Activated gamma-delta T cell (primary cell): ENCODE data around the gene CLCC1.
"Not testable (repeated sequence)": the region's sequence is repeated elsewhere in the genome, so short reads cannot be mapped to it uniquely, and the experiment has no call there.

Source experiments
- DNase-seq: peaks from one replicate; lab custom pipeline; 2025; lab: John Stamatoyannopoulos, UW
- total RNA-seq, 2 donors: gene quantifications; one replicate each; lab custom pipeline; 2026; lab: John Stamatoyannopoulos, UW

CLCC1 gene
- total RNA-seq, result 37.2 to 39.4 reads per million in 2 donors

- peak; percentile 94 for DNase-seq
These were observed at the start of gene CLCC1 for GRCh38 chr1:108963052-108963686. CLCC1 (minus strand) TSS chr1:108963484; CDS start chr1:108950437, 13,047 bp downstream.

- DNase-seq, result no peak
These were observed 48.1 kb upstream of the CLCC1 start for GRCh38 chr1:109011335-109011734.

GRCh38 chr1:108996622-108997021 is 33.3 kb upstream of the CLCC1 start:
- DNase-seq, result not testable (repeated sequence)

- no peak for DNase-seq
These were observed 19.8 kb upstream of the CLCC1 start for GRCh38 chr1:108983114-108983513.

GRCh38 chr1:108976658-108977057 is 13.4 kb upstream of the CLCC1 start:
- no peak for DNase-seq

GRCh38 chr1:108972951-108973350 is 9.7 kb upstream of the CLCC1 start:
- no peak for DNase-seq

- DNase-seq, result no peak
These were observed 6.1 kb upstream of the CLCC1 start for GRCh38 chr1:108969346-108969745.

GRCh38 chr1:108962681-108963051 is 618 bp downstream of the CLCC1 start:
- DNase-seq, result no peak

- DNase-seq, result no peak
These were observed 1.4 kb downstream of the CLCC1 start for GRCh38 chr1:108961752-108962486.

GRCh38 chr1:108961198-108961597 is 2.1 kb downstream of the CLCC1 start:
- no peak for DNase-seq

- no peak for DNase-seq
These were observed 2.6 kb downstream of the CLCC1 start for GRCh38 chr1:108960719-108961118.

- no peak for DNase-seq
These were observed 5.4 kb downstream of the CLCC1 start for GRCh38 chr1:108957888-108958287.

- no peak for DNase-seq
These were observed 7.4 kb downstream of the CLCC1 start for GRCh38 chr1:108955881-108956280.

- DNase-seq, result no peak
These were observed 8.2 kb downstream of the CLCC1 start for GRCh38 chr1:108955111-108955510.

GRCh38 chr1:108953452-108953851 is 9.8 kb downstream of the CLCC1 start:
- no peak for DNase-seq

GRCh38 chr1:108951242-108951641 is 12.0 kb downstream of the CLCC1 start:
- DNase-seq, result no peak

- no peak for DNase-seq
These were observed 14.2 kb downstream of the CLCC1 start for GRCh38 chr1:108949044-108949443.

- DNase-seq, result no peak
These were observed 15.3 kb downstream of the CLCC1 start for GRCh38 chr1:108947871-108948525.

- no peak for DNase-seq
These were observed 27.1 kb downstream of the CLCC1 start for GRCh38 chr1:108936170-108936569.

GRCh38 chr1:108933944-108934343 is 29.3 kb downstream of the CLCC1 start:
- no peak for DNase-seq

GRCh38 chr1:108927565-108927964 is 35.7 kb downstream of the CLCC1 start:
- DNase-seq, result not testable (repeated sequence)

GRCh38 chr1:108925920-108926319 is 37.4 kb downstream of the CLCC1 start:
- no peak for DNase-seq

- no peak for DNase-seq
These were observed 46.5 kb downstream of the CLCC1 start for GRCh38 chr1:108916788-108917187.
